Stomach (tissue), 4 donors: ENCODE data around the gene ARHGAP15.

Source experiments
- POLR2A ChIP-seq, 4 donors: fragments of 450-650 bp; IDR thresholded peaks; one replicate each; pipeline ENCODE4 v1.6.1; 2016; ENCODE audit warnings: antibody characterized with exemption in 4 of 4, control low read depth in 2 of 4, mild to moderate bottlenecking in 1 of 4, moderate library complexity in 1 of 4
- TF ChIP-seq, protein P1 (sequence below), 7 experiments: fragments of 450-650 bp in 4 of 7; fragments of 200-600 bp in 3 of 7; sonication (generic) in 3 of 7; IDR thresholded peaks; one replicate each; pipeline ENCODE4 v1.5.1; 2016 to 2019; ENCODE audit warnings: antibody characterized with exemption in 7 of 7, control low read depth in 2 of 7, mild to moderate bottlenecking in 1 of 7

- no peak for TF ChIP-seq POLR2A (IDR thresholded peaks at IDR 0.05)
- TF ChIP-seq, protein P1, sequence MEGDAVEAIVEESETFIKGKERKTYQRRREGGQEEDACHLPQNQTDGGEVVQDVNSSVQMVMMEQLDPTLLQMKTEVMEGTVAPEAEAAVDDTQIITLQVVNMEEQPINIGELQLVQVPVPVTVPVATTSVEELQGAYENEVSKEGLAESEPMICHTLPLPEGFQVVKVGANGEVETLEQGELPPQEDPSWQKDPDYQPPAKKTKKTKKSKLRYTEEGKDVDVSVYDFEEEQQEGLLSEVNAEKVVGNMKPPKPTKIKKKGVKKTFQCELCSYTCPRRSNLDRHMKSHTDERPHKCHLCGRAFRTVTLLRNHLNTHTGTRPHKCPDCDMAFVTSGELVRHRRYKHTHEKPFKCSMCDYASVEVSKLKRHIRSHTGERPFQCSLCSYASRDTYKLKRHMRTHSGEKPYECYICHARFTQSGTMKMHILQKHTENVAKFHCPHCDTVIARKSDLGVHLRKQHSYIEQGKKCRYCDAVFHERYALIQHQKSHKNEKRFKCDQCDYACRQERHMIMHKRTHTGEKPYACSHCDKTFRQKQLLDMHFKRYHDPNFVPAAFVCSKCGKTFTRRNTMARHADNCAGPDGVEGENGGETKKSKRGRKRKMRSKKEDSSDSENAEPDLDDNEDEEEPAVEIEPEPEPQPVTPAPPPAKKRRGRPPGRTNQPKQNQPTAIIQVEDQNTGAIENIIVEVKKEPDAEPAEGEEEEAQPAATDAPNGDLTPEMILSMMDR (IDR thresholded peaks at IDR 0.05): no peak
Measured at GRCh38 chr2:143617803-143618415, 488.7 kb downstream of the ARHGAP15 start.
